ENCODE measurements around the gene ANGEL1.

ANGEL1 gene

GRCh38 chr14:76828339-76829012 is 15.8 kb upstream of the ANGEL1 start:
- Histone ChIP-seq H3K9ac (ENCODE audit: low read length) (no peak overlapping the region), H2AFZ (ENCODE audit: insufficient read depth, low read length, poor library complexity) (no peak overlapping the region), H3K18ac (ENCODE audit: low read length) (no peak overlapping the region), H3K79me2 (ENCODE audit: control insufficient read depth, insufficient read depth, low read length, poor library complexity) (no peaks in the 10 kb centered on the region), H3K9me3 (ENCODE audit: insufficient read depth, low read depth, low read length) (peaks cover 2% of the 10 kb centered on the region), H3K4me1 (ENCODE audit: control insufficient read depth in 1 of 2, insufficient read depth in 2 of 2, low read length in 2 of 2) (no peaks in the 10 kb centered on the region), H3K27me3 (ENCODE audit: insufficient read depth, low read length) (no peaks in the 10 kb centered on the region), H4K91ac (ENCODE audit: low read depth, low read length) (no peak overlapping the region), H2AK5ac (ENCODE audit: low read length) (no peak overlapping the region), H4K8ac (ENCODE audit: low read depth, low read length) (no peak overlapping the region), H3K27ac (ENCODE audit: low read depth, low read length) (no peak overlapping the region), H3K4me2 (ENCODE audit: low read length) (no peak overlapping the region), H2BK12ac (ENCODE audit: low read length) (no peak overlapping the region), H2BK5ac (ENCODE audit: low read depth, low read length, poor library complexity) (no peak overlapping the region), H3K23ac (ENCODE audit: low read length) (no peak overlapping the region), H4K12ac (ENCODE audit: low read depth, low read length) (no peak overlapping the region), H3K36me3 (ENCODE audit: control insufficient read depth in 1 of 2, insufficient read depth in 2 of 2, low read length in 2 of 2) (no peaks in the 10 kb centered on the region), H3K79me1 (ENCODE audit: low read length) (no peaks in the 10 kb centered on the region), H3K4ac (ENCODE audit: low read depth, low read length) (no peak overlapping the region), H3K14ac (ENCODE audit: low read length) (no peak overlapping the region), H3K4me3 (ENCODE audit: low read depth, low read length) (no peak overlapping the region), H2BK120ac (ENCODE audit: insufficient read depth, low read length, poor library complexity) (no peak overlapping the region)
- WGBS (ENCODE audit: extremely low coverage, insufficient coverage, insufficient read length), result no CpG with 5 or more reads among the region's 17 CpGs
- DNase-seq, result peak in 1 of 2 donors; percentile 14

DNA sequence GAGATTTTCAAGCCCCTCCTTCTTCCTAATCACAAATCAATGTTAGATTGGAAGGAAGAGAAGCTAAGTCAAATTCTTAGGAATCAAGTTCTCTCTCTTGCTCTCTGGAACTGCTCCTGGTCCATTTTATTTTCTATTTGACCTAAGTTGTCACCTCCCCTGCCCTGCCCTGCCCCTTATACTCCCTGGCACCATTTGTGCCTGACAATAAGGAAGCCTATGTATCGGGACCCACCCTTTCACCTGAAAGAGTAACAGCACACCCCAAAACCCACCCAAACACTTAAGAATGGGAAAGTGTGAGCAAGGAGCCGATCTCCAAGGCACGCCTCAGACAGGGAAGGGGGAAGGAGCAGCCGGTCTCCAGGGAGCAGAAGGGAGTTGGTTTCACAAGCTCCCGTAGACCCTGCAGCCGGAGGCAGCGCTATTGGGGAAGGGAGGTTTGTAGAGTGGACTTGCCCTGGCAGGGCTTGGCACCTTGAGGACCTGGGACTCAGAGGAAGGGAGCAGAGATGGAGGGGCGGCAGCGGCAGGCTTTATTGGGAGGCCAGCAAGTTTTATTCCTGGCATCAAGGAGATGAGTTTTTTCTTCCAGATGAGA is 15.1 kb upstream of the ANGEL1 start:
- no peaks in the 10 kb centered on the region for H3K79me1 ChIP-seq (ENCODE audit: low read length)
- H2BK120ac ChIP-seq (ENCODE audit: insufficient read depth, low read length, poor library complexity), result no peak overlapping the region
- H2BK12ac ChIP-seq (ENCODE audit: low read length), result no peak overlapping the region

GRCh38 chr14:76826122-76826521 is 13.4 kb upstream of the ANGEL1 start, which contains the start of gene LRRC74A:
LRRC74A (plus strand) TSS chr14:76826408; CDS start chr14:76826698, 290 bp downstream.
- no peak within 1 kb of the TSS for H3K4me3 ChIP-seq (ENCODE audit: low read depth, low read length)
- H4K8ac ChIP-seq (ENCODE audit: low read depth, low read length), result no peak within 1 kb of the TSS
- no peak within 1 kb of the TSS for H3K27ac ChIP-seq (ENCODE audit: low read depth, low read length)
- H2BK12ac ChIP-seq (ENCODE audit: low read length), result no peak within 1 kb of the TSS
- no peak within 1 kb of the TSS for H4K91ac ChIP-seq (ENCODE audit: low read depth, low read length)
- no peaks in the 10 kb centered on the region for H3K36me3 ChIP-seq (ENCODE audit: control insufficient read depth in 1 of 2, insufficient read depth in 2 of 2, low read length in 2 of 2)
- no peak for DNase-seq
- WGBS (ENCODE audit: extremely low coverage, insufficient coverage, insufficient read length), result no CpG with 5 or more reads among the region's 2 CpGs
- H3K18ac ChIP-seq (ENCODE audit: low read length), result no peak within 1 kb of the TSS
- H3K79me1 ChIP-seq (ENCODE audit: low read length), result no peaks in the 10 kb centered on the region
- H3K79me2 ChIP-seq (ENCODE audit: control insufficient read depth, insufficient read depth, low read length, poor library complexity), result no peaks in the 10 kb centered on the region
- no peak within 1 kb of the TSS for H2AFZ ChIP-seq (ENCODE audit: insufficient read depth, low read length, poor library complexity)
- H2AK5ac ChIP-seq (ENCODE audit: low read length), result no peak within 1 kb of the TSS
- no peak within 1 kb of the TSS for H2BK120ac ChIP-seq (ENCODE audit: insufficient read depth, low read length, poor library complexity)
- H3K4me1 ChIP-seq (ENCODE audit: control insufficient read depth in 1 of 2, insufficient read depth in 2 of 2, low read length in 2 of 2), result no peaks in the 10 kb centered on the region
- no peak within 1 kb of the TSS for H2BK5ac ChIP-seq (ENCODE audit: low read depth, low read length, poor library complexity)
- H3K4ac ChIP-seq (ENCODE audit: low read depth, low read length), result no peak within 1 kb of the TSS
- no peak within 1 kb of the TSS for H4K12ac ChIP-seq (ENCODE audit: low read depth, low read length)
- no peak within 1 kb of the TSS for H3K9ac ChIP-seq (ENCODE audit: low read length)
- no peaks in the 10 kb centered on the region for H3K27me3 ChIP-seq (ENCODE audit: insufficient read depth, low read length)
- H3K9me3 ChIP-seq (ENCODE audit: insufficient read depth, low read depth, low read length), result peaks cover 5% of the 10 kb centered on the region
- H3K23ac ChIP-seq (ENCODE audit: low read length), result no peak within 1 kb of the TSS
- no peak within 1 kb of the TSS for H3K4me2 ChIP-seq (ENCODE audit: low read length)
- no peak within 1 kb of the TSS for H3K14ac ChIP-seq (ENCODE audit: low read length)

More for the DNA sequence above, 15.1 kb upstream of the ANGEL1 start:
- Histone ChIP-seq H4K91ac (ENCODE audit: low read depth, low read length) (no peak overlapping the region), H3K23ac (ENCODE audit: low read length) (no peak overlapping the region), H3K4me1 (ENCODE audit: control insufficient read depth in 1 of 2, insufficient read depth in 2 of 2, low read length in 2 of 2) (no peaks in the 10 kb centered on the region), H2AK5ac (ENCODE audit: low read length) (no peak overlapping the region), H3K4me3 (ENCODE audit: low read depth, low read length) (no peak overlapping the region), H3K36me3 (ENCODE audit: control insufficient read depth in 1 of 2, insufficient read depth in 2 of 2, low read length in 2 of 2) (no peaks in the 10 kb centered on the region), H3K27ac (ENCODE audit: low read depth, low read length) (no peak overlapping the region), H4K12ac (ENCODE audit: low read depth, low read length) (no peak overlapping the region), H3K79me2 (ENCODE audit: control insufficient read depth, insufficient read depth, low read length, poor library complexity) (no peaks in the 10 kb centered on the region), H3K9me3 (ENCODE audit: insufficient read depth, low read depth, low read length) (peaks cover 2% of the 10 kb centered on the region), H4K8ac (ENCODE audit: low read depth, low read length) (no peak overlapping the region), H3K14ac (ENCODE audit: low read length) (no peak overlapping the region), H2AFZ (ENCODE audit: insufficient read depth, low read length, poor library complexity) (no peak overlapping the region), H2BK5ac (ENCODE audit: low read depth, low read length, poor library complexity) (no peak overlapping the region), H3K4ac (ENCODE audit: low read depth, low read length) (no peak overlapping the region), H3K4me2 (ENCODE audit: low read length) (no peak overlapping the region), H3K18ac (ENCODE audit: low read length) (no peak overlapping the region), H3K27me3 (ENCODE audit: insufficient read depth, low read length) (no peaks in the 10 kb centered on the region), H3K9ac (ENCODE audit: low read length) (no peak overlapping the region)
- no peak for DNase-seq
- no CpG with 5 or more reads among the region's 9 CpGs for WGBS (ENCODE audit: extremely low coverage, insufficient coverage, insufficient read length)

DNA sequence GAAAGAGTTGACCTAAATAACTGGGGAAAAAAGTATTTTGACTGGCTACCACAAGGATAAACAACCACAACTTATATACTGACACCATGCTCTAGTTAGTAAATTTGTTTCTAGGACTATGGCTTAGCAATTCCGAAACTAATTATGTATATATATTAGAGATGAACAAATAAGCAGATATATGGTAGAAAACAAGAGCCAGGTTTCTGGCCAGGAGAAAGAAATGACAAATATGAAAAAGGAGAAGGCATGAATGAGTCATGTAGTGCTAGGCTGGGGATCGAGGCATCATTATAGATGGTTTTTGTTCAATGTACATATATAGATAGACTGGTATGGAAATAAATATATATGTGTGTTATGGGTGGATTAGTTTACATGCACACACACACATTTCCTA is 8.0 kb upstream of the ANGEL1 start:
- Histone ChIP-seq H2AK5ac (ENCODE audit: low read length) (no peak overlapping the region), H4K91ac (ENCODE audit: low read depth, low read length) (no peak overlapping the region), H3K18ac (ENCODE audit: low read length) (no peak overlapping the region), H3K9ac (ENCODE audit: low read length) (no peak overlapping the region), H2BK12ac (ENCODE audit: low read length) (no peak overlapping the region), H3K36me3 (ENCODE audit: control insufficient read depth in 1 of 2, insufficient read depth in 2 of 2, low read length in 2 of 2) (no peaks in the 10 kb centered on the region), H3K4me3 (ENCODE audit: low read depth, low read length) (no peak overlapping the region), H2BK120ac (ENCODE audit: insufficient read depth, low read length, poor library complexity) (no peak overlapping the region), H3K79me1 (ENCODE audit: low read length) (no peaks in the 10 kb centered on the region), H3K4me1 (ENCODE audit: control insufficient read depth in 1 of 2, insufficient read depth in 2 of 2, low read length in 2 of 2) (no peaks in the 10 kb centered on the region), H4K12ac (ENCODE audit: low read depth, low read length) (no peak overlapping the region), H3K23ac (ENCODE audit: low read length) (no peak overlapping the region), H2AFZ (ENCODE audit: insufficient read depth, low read length, poor library complexity) (no peak overlapping the region), H3K9me3 (ENCODE audit: insufficient read depth, low read depth, low read length) (peaks cover 3% of the 10 kb centered on the region), H3K4me2 (ENCODE audit: low read length) (no peak overlapping the region), H3K27ac (ENCODE audit: low read depth, low read length) (no peak overlapping the region), H2BK5ac (ENCODE audit: low read depth, low read length, poor library complexity) (no peak overlapping the region), H3K27me3 (ENCODE audit: insufficient read depth, low read length) (no peaks in the 10 kb centered on the region), H3K4ac (ENCODE audit: low read depth, low read length) (no peak overlapping the region), H4K8ac (ENCODE audit: low read depth, low read length) (no peak overlapping the region), H3K79me2 (ENCODE audit: control insufficient read depth, insufficient read depth, low read length, poor library complexity) (no peaks in the 10 kb centered on the region), H3K14ac (ENCODE audit: low read length) (no peak overlapping the region)
- DNase-seq, result no peak
- WGBS (ENCODE audit: extremely low coverage, insufficient coverage, insufficient read length), result no CpG with 5 or more reads among the region's 2 CpGs

All from trophoblast cell (in vitro differentiated cells and primary cell).